ENCODE results near the gene MARK1.

The MARK1 gene

GRCh38 chr1:220655509-220655908 lies 127.6 kb downstream of the MARK1 start:
- Histone ChIP-seq H3K36me3 (ENCODE audit: control insufficient read depth, insufficient read depth, low read length) (no peaks in the 10 kb centered on the region), H3K9me3 (ENCODE audit: control insufficient read depth, low read length) (no peaks in the 10 kb centered on the region), H3K4me1 (no peaks in the 10 kb centered on the region), H3K4me3 (ENCODE audit: low read depth, low read length) (no peak overlapping the region), H3K27ac (no peak overlapping the region), H3K9ac (no peak overlapping the region), H3K4me2 (ENCODE audit: low read length) (no peak overlapping the region), H2AFZ (no peak overlapping the region), H3K27me3 (ENCODE audit: control insufficient read depth, insufficient read depth, low read length) (no peaks in the 10 kb centered on the region), H3K79me2 (no peaks in the 10 kb centered on the region)
- TF ChIP-seq CTCF (IDR thresholded peaks at IDR 0.05), result no peak

- Histone ChIP-seq H3K79me2 (no peaks in the 10 kb centered on the region), H3K27ac (no peak overlapping the region), H3K4me2 (ENCODE audit: low read length) (no peak overlapping the region)
Measured at GRCh38 chr1:220655961-220656740, 128.2 kb downstream of the MARK1 start.

GRCh38 chr1:220666349-220666748 lies 138.4 kb downstream of the MARK1 start:
- no peaks in the 10 kb centered on the region for H3K79me2 ChIP-seq
- no peaks in the 10 kb centered on the region for H3K27me3 ChIP-seq (ENCODE audit: control insufficient read depth, insufficient read depth, low read length)
- H3K4me2 ChIP-seq (ENCODE audit: low read length), result no peak overlapping the region
- no peaks in the 10 kb centered on the region for H3K9me3 ChIP-seq (ENCODE audit: control insufficient read depth, low read length)
- H3K27ac ChIP-seq, result no peak overlapping the region
- H3K4me1 ChIP-seq, result no peaks in the 10 kb centered on the region
- no peak for TF ChIP-seq CTCF (IDR thresholded peaks at IDR 0.05)
- no peaks in the 10 kb centered on the region for H3K36me3 ChIP-seq (ENCODE audit: control insufficient read depth, insufficient read depth, low read length)
- H2AFZ ChIP-seq, result no peak overlapping the region
- no peak overlapping the region for H3K4me3 ChIP-seq (ENCODE audit: low read depth, low read length)
- no peak overlapping the region for H3K9ac ChIP-seq

More at GRCh38 chr1:220655961-220656740, 128.2 kb downstream of the MARK1 start:
- H3K4me1 ChIP-seq, result no peaks in the 10 kb centered on the region
- H2AFZ ChIP-seq, result no peak overlapping the region
- no peaks in the 10 kb centered on the region for H3K27me3 ChIP-seq (ENCODE audit: control insufficient read depth, insufficient read depth, low read length)
- no peaks in the 10 kb centered on the region for H3K36me3 ChIP-seq (ENCODE audit: control insufficient read depth, insufficient read depth, low read length)
- no peak overlapping the region for H3K4me3 ChIP-seq (ENCODE audit: low read depth, low read length)
- no peak overlapping the region for H3K9ac ChIP-seq
- no peak for TF ChIP-seq CTCF (IDR thresholded peaks at IDR 0.05)
- no peaks in the 10 kb centered on the region for H3K9me3 ChIP-seq (ENCODE audit: control insufficient read depth, low read length)

- Histone ChIP-seq H3K9ac (no peak overlapping the region), H3K4me1 (no peaks in the 10 kb centered on the region), H3K79me2 (no peaks in the 10 kb centered on the region), H3K36me3 (ENCODE audit: control insufficient read depth, insufficient read depth, low read length) (no peaks in the 10 kb centered on the region), H3K4me2 (ENCODE audit: low read length) (no peak overlapping the region), H3K4me3 (ENCODE audit: low read depth, low read length) (no peak overlapping the region), H3K9me3 (ENCODE audit: control insufficient read depth, low read length) (no peaks in the 10 kb centered on the region), H3K27me3 (ENCODE audit: control insufficient read depth, insufficient read depth, low read length) (no peaks in the 10 kb centered on the region), H2AFZ (no peak overlapping the region), H3K27ac (no peak overlapping the region)
- TF ChIP-seq CTCF (IDR thresholded peaks at IDR 0.05), result no peak
Measured at GRCh38 chr1:220669005-220669404, 141.1 kb downstream of the MARK1 start.

- no peaks in the 10 kb centered on the region for H3K27me3 ChIP-seq (ENCODE audit: control insufficient read depth, insufficient read depth, low read length)
- H3K4me2 ChIP-seq (ENCODE audit: low read length), result no peak overlapping the region
- H3K9me3 ChIP-seq (ENCODE audit: control insufficient read depth, low read length), result no peaks in the 10 kb centered on the region
- no peaks in the 10 kb centered on the region for H3K36me3 ChIP-seq (ENCODE audit: control insufficient read depth, insufficient read depth, low read length)
- H3K9ac ChIP-seq, result no peak overlapping the region
- no peaks in the 10 kb centered on the region for H3K79me2 ChIP-seq
- no peak overlapping the region for H3K27ac ChIP-seq
- H3K4me1 ChIP-seq, result no peaks in the 10 kb centered on the region
- no peak overlapping the region for H2AFZ ChIP-seq
- TF ChIP-seq CTCF (IDR thresholded peaks at IDR 0.05), result no peak
- H3K4me3 ChIP-seq (ENCODE audit: low read depth, low read length), result no peak overlapping the region
Measured at GRCh38 chr1:220670365-220670764, 142.4 kb downstream of the MARK1 start.

All from parathyroid adenoma (tissue), 2 donors.